ENCODE measurements around the gene PLEKHA6. TPM values are rescaled to one million over a fixed set of nuclear protein-coding genes. Genes with fewer than 3 reads are reported as not detected.

PLEKHA6 gene
- total and polyA plus RNA-seq, 2 of the 8 experiments (the other 6 are each of a cell fraction or from before 2014, with no cell fraction given): 4.8 to 20.2 TPM

DNA sequence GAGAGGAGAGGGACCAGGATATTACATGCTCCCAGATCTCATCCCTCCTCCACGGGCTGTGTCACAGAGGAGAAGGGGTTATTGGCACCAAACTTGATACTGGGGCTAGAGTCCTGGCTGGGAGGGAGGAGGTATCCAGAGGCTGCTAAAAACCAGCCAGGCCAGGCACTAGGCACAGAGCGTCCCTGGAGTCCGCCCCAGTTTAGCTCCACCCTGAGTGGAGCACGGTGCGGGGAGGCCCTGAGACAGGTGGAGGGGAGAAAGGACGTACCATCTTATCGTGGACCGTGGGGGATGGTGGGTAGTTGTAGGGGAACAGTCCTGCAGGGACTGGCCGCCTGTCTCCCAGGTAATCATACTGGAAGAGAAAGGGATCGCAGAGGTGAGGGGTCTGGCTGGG lies 103.2 kb downstream of the PLEKHA6 start (continued):
- TF ChIP-seq CBX5 (IDR thresholded peaks at IDR 0.05; ENCODE audit: low read depth, low read length) (no peak), CTBP2 (IDR thresholded peaks at IDR 0.05; ENCODE audit: borderline replicate concordance, insufficient read depth, insufficient read length, low read length) (no peak)
